ENCODE data around the gene MAPK4.
"Not testable (repeated sequence)": the region's sequence is repeated elsewhere in the genome, so short reads cannot be mapped to it uniquely, and the experiment has no call there.

The MAPK4 gene

GRCh38 chr18:50559752-50560680 lies at the start of gene MAPK4:
MAPK4 (plus strand) TSS chr18:50560087; CDS start chr18:50663959, 103,872 bp downstream.
- peak in 33 of 58 donors; percentile 6 to 59 (median 32) for DNase-seq

GRCh38 chr18:50517277-50517676 lies 42.6 kb upstream of the MAPK4 start:
- not testable (repeated sequence) for DNase-seq

GRCh38 chr18:50518787-50519546 lies 40.9 kb upstream of the MAPK4 start:
- peak in 9 of 58 donors; percentile 12 to 54 (median 19) for DNase-seq

- peak in 6 of 58 donors; percentile 11 to 41 (median 25) for DNase-seq
Measured at GRCh38 chr18:50523165-50523564, 36.7 kb upstream of the MAPK4 start.

- DNase-seq: no peak
Measured at GRCh38 chr18:50527636-50528307, 32.1 kb upstream of the MAPK4 start.

GRCh38 chr18:50528806-50529205 lies 31.1 kb upstream of the MAPK4 start:
- DNase-seq: no peak

GRCh38 chr18:50533822-50534221 lies 26.1 kb upstream of the MAPK4 start:
- not testable (repeated sequence) for DNase-seq

- DNase-seq: not testable (repeated sequence)
Measured at GRCh38 chr18:50544476-50544875, 15.4 kb upstream of the MAPK4 start.

GRCh38 chr18:50545936-50546335 lies 14.0 kb upstream of the MAPK4 start:
- peak in 4 of 58 donors; percentile 9 to 17 (median 11) for DNase-seq

- no peak for DNase-seq
Measured at GRCh38 chr18:50548160-50548559, 11.7 kb upstream of the MAPK4 start.

GRCh38 chr18:50551651-50552050 lies 8.2 kb upstream of the MAPK4 start:
- DNase-seq: not testable (repeated sequence)

- no peak for DNase-seq
Measured at GRCh38 chr18:50558157-50558556, 1.7 kb upstream of the MAPK4 start.

GRCh38 chr18:50558948-50559751 lies 737 bp upstream of the MAPK4 start:
- peak in 1 of 58 donors; percentile 23 for DNase-seq

GRCh38 chr18:50560681-50561629 lies 1.1 kb downstream of the MAPK4 start:
- peak in 6 of 58 donors; percentile 4 to 69 (median 18) for DNase-seq

- not testable (repeated sequence) for DNase-seq
Measured at GRCh38 chr18:50562258-50562657, 2.4 kb downstream of the MAPK4 start.

GRCh38 chr18:50562686-50563085 lies 2.8 kb downstream of the MAPK4 start:
- no peak for DNase-seq

GRCh38 chr18:50563376-50563775 lies 3.5 kb downstream of the MAPK4 start:
- DNase-seq: no peak

- DNase-seq: no peak
Measured at GRCh38 chr18:50569930-50570329, 10.0 kb downstream of the MAPK4 start.

- no peak for DNase-seq
Measured at GRCh38 chr18:50571606-50572005, 11.7 kb downstream of the MAPK4 start.
